Fibroblast of lung (primary cell): ENCODE measurements around the gene LENG8. TPM values are rescaled to one million over a fixed set of nuclear protein-coding genes. Genes with fewer than 3 reads are reported as not detected.
A peak's percentile ranks its signal among the peaks of the same experiment; 100 is the strongest.

Experiments used
- DNase-seq, 2 donors: peaks; one replicate each; pipeline versions ENCODE4 v3.0.0 to v3.0.0-alpha.2; 2010; ENCODE audit warnings: low read depth in 2 of 2
- H2AFZ ChIP-seq: 2 replicates; pipeline ENCODE4 v1.5.1; 2012; ENCODE audit warnings: low read length, control low read depth, inconsistent platforms
- H3K27ac ChIP-seq: 2 replicates; pipeline ENCODE4 v1.5.1; 2011; ENCODE audit warnings: low read length, control low read depth; ENCODE audit not compliant: insufficient read depth
- H3K27me3 ChIP-seq: 2 replicates; pipeline ENCODE4 v1.5.1; 2011; ENCODE audit warnings: mild to moderate bottlenecking, low read length; ENCODE audit not compliant: control insufficient read depth, insufficient read depth
- H3K36me3 ChIP-seq: 2 replicates; pipeline ENCODE4 v1.5.1; 2011; ENCODE audit warnings: low read length; ENCODE audit not compliant: control insufficient read depth, insufficient read depth
- H3K4me1 ChIP-seq: 2 replicates; pipeline ENCODE4 v1.5.1; 2011; ENCODE audit warnings: low read length; ENCODE audit not compliant: control insufficient read depth, insufficient read depth; ENCODE audit errors: extremely low read depth
- H3K4me2 ChIP-seq: 2 replicates; pipeline ENCODE4 v1.5.1; 2011; ENCODE audit warnings: low read length, control low read depth; ENCODE audit not compliant: insufficient read depth; ENCODE audit errors: extremely low read depth
- H3K4me3 ChIP-seq, 4 experiments: fragments of 200-600 bp in 1 of 4; sonication (generic) in 1 of 4; replicated peaks in 1 of 4; 2 replicates each; pipeline ENCODE4 v1.5.1; 2011 to 2016; ENCODE audit warnings: low read length in 4 of 4, low read depth in 3 of 4, mild to moderate bottlenecking in 3 of 4, control low read depth in 2 of 4, inconsistent platforms in 1 of 4, mixed read lengths in 1 of 4; ENCODE audit not compliant: insufficient read depth in 1 of 4; ENCODE audit errors: control extremely low read depth in 1 of 4
- H3K79me2 ChIP-seq: 2 replicates; pipeline ENCODE4 v1.5.1; 2012; ENCODE audit warnings: mild to moderate bottlenecking, low read length, inconsistent platforms; ENCODE audit not compliant: control insufficient read depth, insufficient read depth
- H3K9ac ChIP-seq: 2 replicates; pipeline ENCODE4 v1.5.1; 2011; ENCODE audit warnings: mild to moderate bottlenecking, low read length, control low read depth; ENCODE audit not compliant: insufficient read depth
- H3K9me3 ChIP-seq: 2 replicates; pipeline ENCODE4 v1.5.1; 2012; ENCODE audit warnings: low read depth, low read length; ENCODE audit not compliant: control insufficient read depth, insufficient read depth
- H4K20me1 ChIP-seq: 2 replicates; pipeline ENCODE4 v1.5.1; 2011; ENCODE audit warnings: low read length; ENCODE audit not compliant: control insufficient read depth, insufficient read depth; ENCODE audit errors: extremely low read depth
- CTCF ChIP-seq, 2 donors: IDR thresholded peaks in 1 of 2; conservative IDR thresholded peaks in 1 of 2; 1 replicate in 1 of 2; 2 replicates in 1 of 2; pipeline ENCODE4 v1.5.1; 2011 to 2012; ENCODE audit warnings: low read length in 2 of 2, control low read depth in 1 of 2, inconsistent platforms in 1 of 2, low read depth in 1 of 2, mild to moderate bottlenecking in 1 of 2
- EZH2 ChIP-seq: IDR thresholded peaks from 2 replicates; pipeline ENCODE4 v1.5.1; 2012; ENCODE audit warnings: low read length, control low read depth, mild to moderate bottlenecking; ENCODE audit errors: missing control alignments
- polyA plus RNA-seq, 2 donors: library from polyadenylated mRNA; depleted of rRNA in 1 of 2; stranded (reverse) in 1 of 2; unstranded in 1 of 2; fragments of >200 nt; gene quantifications; 2 replicates each; pipeline ENCODE4 v1.2.1, GENCODE V29; 2011 to 2012; ENCODE audit warnings: missing spikeins in 1 of 2
- total RNA-seq: library from RNA; depleted of rRNA; stranded (reverse); fragments of >200 nt; gene quantifications from 2 replicates; pipeline ENCODE4 v1.2.1, GENCODE V29; 2014

Gene LENG8
- total and polyA plus RNA-seq, 2 donors (not counting 1 experiment from before 2014, with no cell fraction given), result 12.7 to 32.4 TPM

- no peak for TF ChIP-seq EZH2
- no peak for TF ChIP-seq CTCF (conservative IDR thresholded peaks at IDR 0.05 in 1 of 2, IDR thresholded peaks at IDR 0.05 in 1 of 2; ENCODE audit: low read depth in 1 of 2, low read length in 2 of 2)
- H3K9me3 ChIP-seq, result no peaks in the 10 kb centered on the region
- H3K79me2 ChIP-seq, result peaks cover 73% of the 10 kb centered on the region
- H3K4me2 ChIP-seq, result peak overlapping the region; percentile 89
- no peaks in the 10 kb centered on the region for H4K20me1 ChIP-seq
- H3K27me3 ChIP-seq, result no peaks in the 10 kb centered on the region
- H3K27ac ChIP-seq, result peak overlapping the region; percentile 98
- H3K36me3 ChIP-seq, result peaks cover 29% of the 10 kb centered on the region
- DNase-seq, result peak; percentile 19 to 28
- peak overlapping the region; percentile 92 for H3K9ac ChIP-seq
- peak overlapping the region; percentile 76 to 98 (median 90) for H3K4me3 ChIP-seq
- peaks cover 7% of the 10 kb centered on the region for H3K4me1 ChIP-seq
- H2AFZ ChIP-seq, result no peak overlapping the region
Measured at GRCh38 chr19:54449701-54450069, 686 bp downstream of the LENG8 start.

GRCh38 chr19:54451331-54451871, 2.4 kb downstream of the LENG8 start:
- H3K9me3 ChIP-seq, result no peaks in the 10 kb centered on the region
- peaks cover 84% of the 10 kb centered on the region for H3K79me2 ChIP-seq
- peak overlapping the region; percentile 98 for H3K27ac ChIP-seq
- peak overlapping the region; percentile 51 for H3K4me2 ChIP-seq
- no peak overlapping the region for H3K9ac ChIP-seq
- no peak for TF ChIP-seq EZH2
- no peak for TF ChIP-seq CTCF (conservative IDR thresholded peaks at IDR 0.05 in 1 of 2, IDR thresholded peaks at IDR 0.05 in 1 of 2; ENCODE audit: low read depth in 1 of 2, low read length in 2 of 2)
- H4K20me1 ChIP-seq, result no peaks in the 10 kb centered on the region
- H3K27me3 ChIP-seq, result no peaks in the 10 kb centered on the region
- H3K36me3 ChIP-seq, result peaks cover 43% of the 10 kb centered on the region
- no peak overlapping the region for H2AFZ ChIP-seq
- peaks cover 7% of the 10 kb centered on the region for H3K4me1 ChIP-seq
- peak overlapping the region in 2 of 4 experiments; percentile 23 to 76 for H3K4me3 ChIP-seq
- DNase-seq, result peak in 1 of 2 donors; percentile 32

- Histone ChIP-seq H3K4me3 (peak overlapping the region in 1 of 4 experiments; percentile 2), H4K20me1 (no peaks in the 10 kb centered on the region), H3K4me1 (peaks cover 7% of the 10 kb centered on the region), H3K27me3 (no peaks in the 10 kb centered on the region), H3K27ac (peak overlapping the region; percentile 14), H3K4me2 (no peak overlapping the region), H2AFZ (no peak overlapping the region), H3K9ac (no peak overlapping the region), H3K36me3 (peaks cover 48% of the 10 kb centered on the region), H3K79me2 (peaks cover 84% of the 10 kb centered on the region), H3K9me3 (no peaks in the 10 kb centered on the region)
- DNase-seq, result no peak
- TF ChIP-seq CTCF (conservative IDR thresholded peaks at IDR 0.05 in 1 of 2, IDR thresholded peaks at IDR 0.05 in 1 of 2; ENCODE audit: low read depth in 1 of 2, low read length in 2 of 2), result no peak
- no peak for TF ChIP-seq EZH2
Measured at GRCh38 chr19:54451997-54452396, 3.0 kb downstream of the LENG8 start.
